ENCODE data around the gene ARMC2. TPM values are rescaled to one million over a fixed set of nuclear protein-coding genes. Genes with fewer than 3 reads are reported as not detected.
"Not testable (repeated sequence)": the region's sequence is repeated elsewhere in the genome, so short reads cannot be mapped to it uniquely, and the experiment has no call there.

The ARMC2 gene
- polyA plus RNA-seq, 4 donors: 9.5 to 15.6 (median 13.8) TPM

GRCh38 chr6:108947114-108947854 is 99.1 kb downstream of the ARMC2 start:
- DNase-seq (ENCODE audit: low read depth in 4 of 4, low spot score in 2 of 4): no peak

- DNase-seq (ENCODE audit: low read depth in 4 of 4, low spot score in 2 of 4): no peak
These were observed 100.0 kb downstream of the ARMC2 start for GRCh38 chr6:108948181-108948661.

GRCh38 chr6:108951351-108951953 is 103.2 kb downstream of the ARMC2 start:
- no peak for DNase-seq (ENCODE audit: low read depth in 4 of 4, low spot score in 2 of 4)

DNA sequence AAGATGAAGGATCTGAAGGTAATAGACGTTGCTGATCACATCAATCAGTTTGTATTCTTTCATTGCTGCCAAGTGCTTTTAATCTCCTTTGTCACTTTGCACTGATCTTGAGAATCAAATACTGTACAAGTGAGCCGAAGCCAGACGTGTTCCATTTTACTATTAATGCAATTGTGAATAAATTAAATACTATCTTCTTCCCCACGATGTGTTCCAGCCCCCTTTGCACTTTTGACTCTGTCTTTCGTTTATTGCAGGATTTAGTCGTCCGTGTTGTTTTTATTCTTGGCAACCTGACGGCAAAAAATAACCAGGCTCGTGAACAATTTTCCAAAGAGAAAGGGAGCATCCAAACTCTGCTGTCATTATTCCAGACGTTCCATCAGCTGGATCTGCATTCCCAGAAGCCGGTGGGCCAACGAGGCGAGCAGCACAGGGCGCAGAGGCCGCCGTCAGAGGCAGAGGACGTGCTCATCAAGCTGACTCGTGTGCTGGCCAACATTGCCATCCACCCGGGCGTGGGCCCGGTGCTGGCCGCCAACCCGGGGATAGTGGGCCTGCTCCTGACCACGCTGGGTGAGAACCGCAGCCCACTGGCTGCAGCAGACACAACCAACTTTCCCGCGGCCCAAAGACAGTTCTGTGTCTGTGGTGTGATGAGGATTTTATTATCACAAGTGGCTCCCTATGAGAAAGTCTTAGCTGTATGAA is 104.7 kb downstream of the ARMC2 start:
- DNase-seq (ENCODE audit: low read depth in 4 of 4, low spot score in 2 of 4): no peak

DNA sequence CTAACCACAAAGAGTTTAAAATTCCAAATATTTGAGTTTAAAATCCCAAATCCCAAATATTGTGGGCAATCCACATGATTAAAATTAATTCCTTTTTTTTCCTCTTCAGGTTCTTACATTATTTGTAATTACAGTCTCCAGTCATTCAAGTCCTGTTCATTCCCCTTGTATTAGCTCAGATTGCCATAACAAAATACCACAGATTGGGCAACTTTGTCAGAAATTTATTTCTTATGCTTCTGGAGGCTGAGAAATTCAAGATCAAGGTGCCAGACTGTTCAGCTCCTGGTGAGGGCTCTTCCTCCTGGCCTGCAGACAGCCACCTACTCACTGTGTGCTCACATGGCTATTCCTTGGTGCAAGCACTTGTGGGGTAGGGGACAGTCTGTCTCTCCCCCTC is 105.5 kb downstream of the ARMC2 start:
- no peak for DNase-seq (ENCODE audit: low read depth in 4 of 4, low spot score in 2 of 4)

GRCh38 chr6:108955329-108955949 is 107.2 kb downstream of the ARMC2 start:
- no peak for DNase-seq (ENCODE audit: low read depth in 4 of 4, low spot score in 2 of 4)

DNA sequence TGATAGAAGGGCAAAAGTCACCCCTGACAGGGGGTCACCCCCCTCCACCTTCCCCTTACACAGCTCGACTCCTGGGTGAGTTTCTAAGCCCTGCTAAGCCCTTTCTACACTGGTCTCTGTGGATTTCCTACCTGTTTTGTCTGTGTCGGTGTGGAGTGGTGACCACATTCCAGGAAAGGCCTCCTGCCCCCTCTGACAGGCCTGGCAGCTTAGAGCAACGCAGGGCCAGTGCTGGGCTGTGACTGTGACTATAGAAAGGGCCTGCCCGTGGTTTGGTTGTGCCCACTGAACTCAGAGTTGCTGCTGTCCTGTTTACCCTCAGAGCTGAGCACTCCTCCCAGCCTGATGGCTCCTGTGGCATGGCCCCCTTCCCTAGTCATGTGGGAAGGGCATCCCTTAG is 109.0 kb downstream of the ARMC2 start:
- DNase-seq (ENCODE audit: low read depth in 4 of 4, low spot score in 2 of 4): no peak

GRCh38 chr6:108958900-108959770 is 110.9 kb downstream of the ARMC2 start:
- DNase-seq (ENCODE audit: low read depth in 4 of 4, low spot score in 2 of 4): no peak

GRCh38 chr6:108959972-108960582 is 111.9 kb downstream of the ARMC2 start:
- no peak for DNase-seq (ENCODE audit: low read depth in 4 of 4, low spot score in 2 of 4)

DNA sequence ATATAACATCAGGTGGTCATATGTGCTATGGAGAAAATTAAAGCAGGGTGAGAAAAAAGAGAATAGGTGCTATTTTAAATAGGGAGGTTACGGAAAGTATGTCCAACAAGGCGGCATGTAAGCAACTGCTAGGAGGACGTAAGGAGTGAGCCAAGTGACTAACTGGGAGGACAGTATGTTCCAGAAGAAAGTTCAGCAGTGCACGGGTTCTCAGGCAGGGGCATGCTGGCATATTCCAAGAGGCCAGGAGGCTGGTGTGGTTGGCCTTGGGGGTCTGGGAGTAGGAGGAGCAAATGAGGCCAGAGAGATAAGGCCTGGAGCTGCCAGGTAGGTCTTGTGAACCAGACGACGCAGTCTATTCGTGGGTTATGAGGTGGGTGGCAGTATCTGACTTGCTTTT is 112.4 kb downstream of the ARMC2 start:
- no peak for DNase-seq (ENCODE audit: low read depth in 4 of 4, low spot score in 2 of 4)

DNA sequence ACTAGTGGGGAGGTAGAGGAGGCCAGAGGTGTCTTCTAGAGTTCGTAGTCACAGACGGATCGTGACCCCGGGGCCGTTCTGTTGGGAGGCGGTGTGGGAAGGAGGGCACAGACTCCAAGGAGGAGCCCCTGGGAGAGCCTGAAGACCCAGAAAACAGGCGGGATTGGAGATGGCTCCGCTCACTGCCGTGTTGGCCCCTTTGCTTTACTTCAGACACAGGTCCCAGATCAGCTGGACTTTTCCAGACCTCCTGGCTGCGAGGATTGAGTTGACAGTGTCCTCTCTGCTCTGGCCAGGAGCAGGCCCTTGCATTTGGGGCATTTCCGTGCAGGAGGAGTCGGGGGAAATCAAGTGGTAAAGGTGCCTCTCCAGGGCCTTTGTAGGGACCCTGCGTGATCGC is 112.9 kb downstream of the ARMC2 start:
- DNase-seq (ENCODE audit: low read depth in 4 of 4, low spot score in 2 of 4): no peak

GRCh38 chr6:108961985-108962384 is 113.8 kb downstream of the ARMC2 start:
- no peak for DNase-seq (ENCODE audit: low read depth in 4 of 4, low spot score in 2 of 4)

DNA sequence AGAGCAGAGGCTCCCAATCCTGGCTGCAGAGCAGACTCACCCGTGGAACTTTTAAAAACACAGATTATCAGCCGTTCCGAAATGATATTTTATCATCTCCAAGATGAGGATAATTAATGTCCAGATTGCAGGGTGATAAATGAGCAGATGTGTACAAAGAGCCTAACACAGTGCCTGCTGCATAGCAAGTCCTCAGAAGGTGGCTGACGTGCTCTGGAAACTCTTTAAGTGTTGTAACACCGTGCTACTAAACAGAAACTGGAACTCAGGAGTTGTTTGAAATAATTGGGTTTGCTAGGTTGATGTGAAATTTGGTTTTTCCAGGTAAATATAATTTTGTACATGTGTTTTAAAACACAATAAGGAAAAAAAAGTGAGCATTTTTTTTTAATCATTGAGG is 118.0 kb downstream of the ARMC2 start:
- no peak for DNase-seq (ENCODE audit: low read depth in 4 of 4, low spot score in 2 of 4)

DNA sequence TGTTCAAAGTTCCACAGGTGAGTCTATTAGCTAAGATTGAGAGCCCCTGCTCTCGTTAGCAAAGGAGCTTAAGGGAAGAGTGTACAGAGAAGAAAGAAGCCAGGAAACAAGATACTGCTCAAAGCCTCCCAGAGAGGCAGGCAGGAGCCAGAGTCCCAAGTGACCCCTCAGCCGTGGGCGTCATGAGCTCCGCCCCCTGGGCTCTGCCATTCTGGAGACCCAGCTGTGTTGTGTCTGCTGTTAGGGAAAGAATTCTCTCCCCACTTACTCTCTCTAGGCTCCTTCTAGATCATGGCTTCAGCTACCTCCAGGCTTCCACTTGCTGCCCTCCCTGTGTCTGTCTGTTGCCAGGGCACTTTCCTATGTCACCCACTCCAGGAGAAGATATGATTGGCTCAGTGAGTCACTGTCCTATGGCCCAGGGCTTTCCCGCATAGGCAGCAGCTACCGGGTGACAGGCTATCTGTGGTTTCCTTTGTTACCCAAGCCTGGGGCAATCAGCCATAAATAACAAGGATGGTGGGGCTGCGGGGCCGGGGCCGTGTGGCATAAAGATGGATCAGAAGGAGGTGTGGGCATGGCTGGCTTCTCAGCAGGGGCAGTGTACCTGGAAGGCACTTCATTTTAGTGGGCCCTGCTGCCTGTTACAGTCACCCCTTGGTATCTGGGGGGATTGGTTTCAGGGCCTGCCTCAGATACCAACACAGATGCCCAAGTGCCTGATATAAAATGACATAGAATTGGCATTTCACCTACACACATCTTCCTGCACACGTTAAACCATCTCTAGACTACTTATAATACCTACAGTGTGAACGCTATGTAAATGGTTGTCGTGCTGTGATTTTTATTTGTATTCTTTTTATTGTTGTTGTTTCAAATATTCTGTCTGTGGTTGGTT is 118.9 kb downstream of the ARMC2 start:
- DNase-seq (ENCODE audit: low read depth in 4 of 4, low spot score in 2 of 4): no peak

- DNase-seq (ENCODE audit: low read depth in 4 of 4, low spot score in 2 of 4): no peak
These were observed 120.4 kb downstream of the ARMC2 start for GRCh38 chr6:108968325-108969316.

- no peak for DNase-seq (ENCODE audit: low read depth in 4 of 4, low spot score in 2 of 4)
These were observed 121.6 kb downstream of the ARMC2 start for GRCh38 chr6:108969776-108970175.

GRCh38 chr6:108974201-108974600 is 126.0 kb downstream of the ARMC2 start:
- no peak for DNase-seq (ENCODE audit: low read depth in 4 of 4, low spot score in 2 of 4)

GRCh38 chr6:108978638-108979037 is 130.4 kb downstream of the ARMC2 start:
- DNase-seq (ENCODE audit: low read depth in 4 of 4, low spot score in 2 of 4): not testable (repeated sequence)

All from left renal cortex interstitium (tissue), 4 donors.